K562 (cell line): ENCODE measurements around the gene MATK. TPM values are rescaled to one million over a fixed set of nuclear protein-coding genes. Genes with fewer than 3 reads are reported as not detected.

Experiments used
- ATAC-seq: fragments of 200-7000 bp; cut with Tn5 transposase; 3 replicates; pipeline ENCODE4 v1.9.1; 2020; ENCODE audit warnings: moderate library complexity
- BruUV-seq: library from RNA; stranded (reverse); fragments of 400-500 nt; replicated peaks from 2 replicates; lab custom pipeline; 2021; lab: Mats Ljungman, UMichigan
- CTCF ChIA-PET: fragments of 300-600 bp; formaldehyde crosslinking; extraction: SDS; loops from one replicate; lab custom pipeline; 2021; ENCODE audit warnings: low intra/inter-chr PET ratio; lab: Yijun Ruan, JAX
- POLR2A ChIA-PET: fragments of 300-600, 350-650 bp; sonication (Branson Sonifier 250); formaldehyde crosslinking; extraction: SDS; loops from one replicate; lab custom pipeline; 2021; ENCODE audit warnings: antibody characterized with exemption, inconsistent platforms; lab: Yijun Ruan, JAX
- DNase-seq, 4 experiments: peaks; one replicate each; pipeline versions ENCODE4 v3.0.0 to v3.0.0-alpha.2; 2011 to 2018; ENCODE audit warnings: low spot score in 3 of 4, mixed read lengths in 3 of 4; ENCODE audit errors: extremely low read depth in 1 of 4
- FAIRE-seq: peaks from 2 replicates; lab custom pipeline; 2011; peaks lifted over from hg19 to GRCh38; lab: Jason Lieb, UNC
- H2AFZ ChIP-seq: 2 replicates; pipeline ENCODE4 v1.6.0; 2011; ENCODE audit warnings: low read depth, low read length, control low read depth, inconsistent platforms
- H3K27ac ChIP-seq: fragments of 200-600 bp; 3 replicates; pipeline ENCODE4 v1.8.0; 2011; ENCODE audit warnings: low read depth, mild to moderate bottlenecking, control low read depth, inconsistent platforms, low read length, moderate library complexity, mixed read lengths; ENCODE audit errors: extremely low read depth
- H3K27me3 ChIP-seq, 2 experiments: fragments of 300-600 bp in 1 of 2; 2 replicates in 1 of 2; 3 replicates in 1 of 2; pipeline versions ENCODE4 v1.6.0 to v1.8.0; 2011; ENCODE audit warnings: inconsistent platforms in 2 of 2, low read length in 2 of 2, mild to moderate bottlenecking in 1 of 2, mixed read lengths in 1 of 2, moderate library complexity in 1 of 2; ENCODE audit not compliant: control insufficient read depth in 2 of 2, insufficient read depth in 2 of 2
- H3K36me3 ChIP-seq: fragments of 300-600 bp; 3 replicates; pipeline ENCODE4 v1.8.0; 2011; ENCODE audit warnings: mild to moderate bottlenecking, low read length, inconsistent platforms; ENCODE audit not compliant: control insufficient read depth, insufficient read depth
- H3K4me1 ChIP-seq, 2 experiments: fragments of 200-600 bp in 1 of 2; replicated peaks in 1 of 2; 2 replicates in 1 of 2; 3 replicates in 1 of 2; pipeline versions ENCODE4 v1.5.1 to v1.8.0; 2011; ENCODE audit warnings: inconsistent platforms in 2 of 2, low read length in 2 of 2, mild to moderate bottlenecking in 1 of 2, mixed read lengths in 1 of 2, moderate library complexity in 1 of 2; ENCODE audit not compliant: control insufficient read depth in 2 of 2, insufficient read depth in 2 of 2
- H3K4me2 ChIP-seq: 2 replicates; pipeline ENCODE4 v1.6.1; 2011; ENCODE audit warnings: low read length, control low read depth, inconsistent platforms, mixed read lengths; ENCODE audit not compliant: insufficient read depth
- H3K4me3 ChIP-seq: fragments of 200-600 bp; sonication (generic), shearing (Covaris generic); 2 replicates; pipeline ENCODE4 v1.5.1; 2016; ENCODE audit warnings: control low read depth, inconsistent platforms
- H3K79me2 ChIP-seq: fragments of 200-600 bp; 3 replicates; pipeline ENCODE4 v1.8.0; 2011; ENCODE audit warnings: low read length, inconsistent platforms; ENCODE audit not compliant: control insufficient read depth, insufficient read depth
- H3K9ac ChIP-seq, 2 experiments: 2 replicates each; pipeline versions ENCODE4 v1.6.0 to v1.6.1; 2011; ENCODE audit warnings: low read depth in 2 of 2, low read length in 2 of 2, control low read depth in 1 of 2, inconsistent platforms in 1 of 2, mild to moderate bottlenecking in 1 of 2, mixed read lengths in 1 of 2; ENCODE audit not compliant: insufficient read depth in 1 of 2
- H3K9me1 ChIP-seq: one replicate; pipeline ENCODE4 v1.6.0; 2011; ENCODE audit warnings: inconsistent platforms, mild to moderate bottlenecking, low read length, moderate library complexity; ENCODE audit not compliant: control insufficient read depth, insufficient read depth
- H3K9me3 ChIP-seq: replicated peaks from 2 replicates; pipeline ENCODE4 v1.5.1; 2011; ENCODE audit warnings: low read depth, low read length, inconsistent platforms; ENCODE audit not compliant: control insufficient read depth, insufficient read depth
- H4K20me1 ChIP-seq: replicated peaks from 2 replicates; pipeline ENCODE4 v1.6.1; 2011; ENCODE audit warnings: low read length, inconsistent platforms, mixed read lengths; ENCODE audit not compliant: control insufficient read depth, insufficient read depth
- BRCA1 ChIP-seq, 2 experiments: fragments of 450-650 bp in 1 of 2; sonication (generic) in 1 of 2; formaldehyde crosslinking in 1 of 2; IDR thresholded peaks; 2 replicates each; pipeline versions ENCODE4 v1.5.0 to v1.6.1; 2017 to 2020; ENCODE audit warnings: mild to moderate bottlenecking in 1 of 2, missing genetic modification reagents in 1 of 2
- CBX1 ChIP-seq: sonication (generic); IDR thresholded peaks from 2 replicates; pipeline ENCODE4 v1.6.1; 2016; ENCODE audit warnings: antibody characterized with exemption, low read depth, mild to moderate bottlenecking
- EP300 ChIP-seq: IDR thresholded peaks from 2 replicates; pipeline ENCODE4 v1.6.1; 2012; ENCODE audit warnings: low read length, improper control_type of control experiment
- JUN ChIP-seq, 2 experiments: sonication (generic) in 1 of 2; formaldehyde crosslinking in 1 of 2; IDR thresholded peaks; 2 replicates each; pipeline versions ENCODE4 v1.6.1 to v1.8.0; 2012 to 2022; ENCODE audit warnings: borderline replicate concordance in 2 of 2, mild to moderate bottlenecking in 2 of 2, improper control_type of control experiment in 1 of 2, low read depth in 1 of 2, low read length in 1 of 2, missing genetic modification reagents in 1 of 2
- PTBP1 ChIP-seq: fragments of 200-400 bp; formaldehyde crosslinking; IDR thresholded peaks from 2 replicates; pipeline ENCODE4 v1.6.1; 2017; ENCODE audit warnings: low read depth, low read length
- RAD51 ChIP-seq: fragments of 450-650 bp; IDR thresholded peaks from 2 replicates; pipeline ENCODE4 v1.7.1; 2016; ENCODE audit warnings: low read depth, mild to moderate bottlenecking, borderline replicate concordance
- RBFOX2 ChIP-seq: fragments of 200-400 bp; formaldehyde crosslinking; IDR thresholded peaks from 2 replicates; pipeline ENCODE4 v1.6.1; 2017; ENCODE audit warnings: low read depth, mild to moderate bottlenecking, low read length, moderate library complexity
- RCOR1 ChIP-seq, 2 experiments: IDR thresholded peaks; 2 replicates each; pipeline ENCODE4 v1.6.1; 2012; ENCODE audit warnings: low read depth in 2 of 2, low read length in 2 of 2, borderline replicate concordance in 1 of 2, improper control_type of control experiment in 1 of 2
- SMC3 ChIP-seq: conservative IDR thresholded peaks from 2 replicates; pipeline ENCODE4 v1.6.1; 2011; ENCODE audit warnings: low read depth, low read length, improper control_type of control experiment; ENCODE audit not compliant: insufficient read depth
- XRCC4 ChIP-seq: IDR thresholded peaks from one replicate; pipeline ENCODE4 v1.6.1; 2011; ENCODE audit not compliant: insufficient read depth, insufficient read length; ENCODE audit errors: extremely low read depth
- ZNF143 ChIP-seq: sonication (generic); formaldehyde crosslinking; IDR thresholded peaks from 2 replicates; pipeline ENCODE4 v1.9.0; 2022; ENCODE audit warnings: mild to moderate bottlenecking, missing genetic modification reagents
- ZNF253 ChIP-seq: fragments of 250-450 bp; sonication (Bioruptor Pico); conservative IDR thresholded peaks from 2 replicates; pipeline ENCODE4 v1.6.1; 2021; ENCODE audit warnings: mild to moderate bottlenecking
- ZNF354B ChIP-seq: fragments of 250-450 bp; sonication (Bioruptor Pico); IDR thresholded peaks from 2 replicates; pipeline ENCODE4 v1.4.0; 2020
- ZNF76 ChIP-seq: fragments of 250-450 bp; sonication (Bioruptor Pico); IDR thresholded peaks from 2 replicates; pipeline ENCODE4 v1.4.0; 2020; ENCODE audit warnings: mild to moderate bottlenecking, moderate library complexity, borderline replicate concordance
- ZNF780A ChIP-seq: fragments of 250-450 bp; sonication (Bioruptor Pico); IDR thresholded peaks from 2 replicates; pipeline ENCODE4 v1.5.0; 2021; ENCODE audit warnings: mild to moderate bottlenecking
- WGBS: fragments of 100-300 bp; shearing (Covaris generic); methylation state at CpG from one replicate; pipeline ENCODE4 v1.1.6; 2016; ENCODE audit warnings: low coverage, mixed read lengths; ENCODE audit not compliant: insufficient coverage; ENCODE audit errors: missing lambda C conversion rate; 5-methylcytosine and 5-hydroxymethylcytosine counted together
- in situ Hi-C: fragments of 300-500 bp; cut with MboI; formaldehyde crosslinking; loops from 4 replicates; pipeline ENCODE4 v1.15.0; 2018; ENCODE audit warnings: inconsistent platforms, mixed read lengths
- intact Hi-C: fragments of 100-400 bp; cut with micrococcal nuclease; formaldehyde crosslinking; loops from 2 replicates; pipeline ENCODE4 v1.14.2; 2022
- polyA plus RNA-seq, 8 experiments: library from polyadenylated mRNA; depleted of rRNA in 4 of 8; stranded (reverse) in 5 of 8; unstranded in 3 of 8; fragments of >200 nt; fragmentation: Nextera tagmentation in 2 of 8; fragmentation: Illumina TruSeq in 1 of 8; extraction: Ambion mirVana in 2 of 8; extraction: Trizol in 1 of 8; gene quantifications; 2 replicates each; pipeline versions ENCODE4 v1.2.1 to v1.2.3, GENCODE V29; 2011 to 2014; ENCODE audit warnings: inconsistent platforms in 1 of 8, missing spikeins in 1 of 8
- total RNA-seq, 7 experiments: library from RNA; depleted of rRNA in 6 of 7; stranded (reverse); fragments of >200 nt in 6 of 7; fragmentation: Illumina TruSeq in 2 of 7; extraction: Trizol in 2 of 7; gene quantifications; 2 replicates each; pipeline versions ENCODE4 v1.2.1 to v1.2.3, GENCODE V29; 2011 to 2021; ENCODE audit warnings: low replicate concordance in 1 of 7
- TF ChIP-seq, protein P1 (sequence below), 2 experiments: fragments of 450-650 bp; IDR thresholded peaks; 2 replicates each; pipeline ENCODE4 v1.6.1; 2018; ENCODE audit warnings: mild to moderate bottlenecking in 2 of 2, low read depth in 1 of 2; ENCODE audit not compliant: partially characterized antibody in 2 of 2
- TF ChIP-seq, protein P2 (sequence below): sonication (generic); formaldehyde crosslinking; IDR thresholded peaks from 2 replicates; pipeline ENCODE4 v1.9.0; 2022; ENCODE audit warnings: mild to moderate bottlenecking, missing genetic modification reagents

Gene MATK
- total and polyA plus RNA-seq, 9 of the 15 experiments (the other 6 are each of a cell fraction or from before 2014, with no cell fraction given) = 0.08 to 41.5 (median 21.4) TPM

DNA sequence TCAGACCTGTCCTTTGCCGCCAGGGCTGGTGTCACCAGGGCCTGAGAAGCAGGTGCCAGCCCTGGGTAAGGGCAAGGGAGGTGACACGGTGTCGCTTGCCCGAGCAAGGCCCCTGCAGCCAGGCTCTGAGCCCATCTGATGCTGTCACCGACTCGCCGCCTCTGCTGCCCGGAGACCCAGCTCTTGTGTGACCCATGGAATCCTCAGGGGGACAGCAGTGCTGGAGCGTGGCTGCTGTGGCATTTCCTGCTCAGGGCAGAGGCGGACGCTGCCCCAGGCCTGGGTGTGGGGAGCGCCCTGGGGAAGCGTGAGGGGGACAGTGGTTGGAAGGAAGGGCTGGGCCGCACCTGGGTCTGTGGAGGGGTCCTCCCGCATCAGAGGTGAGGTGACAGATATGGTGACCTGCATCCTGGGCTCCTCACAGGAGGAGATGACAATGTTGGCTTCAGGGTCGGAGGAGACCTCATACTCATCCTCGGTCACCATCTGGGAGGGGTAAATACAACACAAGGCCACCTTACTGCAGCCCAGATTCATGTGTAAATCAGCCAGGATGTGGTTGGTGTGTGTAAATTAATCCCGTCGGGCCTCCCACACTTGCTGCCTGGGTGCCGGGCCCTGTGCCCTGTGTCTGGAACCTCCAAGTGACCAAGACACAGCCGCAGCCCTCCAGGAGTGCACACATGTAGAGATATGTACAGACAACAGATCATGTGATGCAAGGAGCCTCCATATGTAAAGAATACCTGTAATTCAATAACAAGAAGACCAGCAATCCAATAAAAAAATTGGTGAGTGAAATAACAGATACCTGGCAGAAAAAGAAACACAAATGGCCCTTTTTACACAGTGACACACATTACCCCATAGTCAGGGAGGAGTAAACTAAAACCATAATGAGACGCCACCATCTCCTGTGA, 27.6 kb upstream of the MATK start:
- Histone ChIP-seq H3K79me2 (no peaks in the 10 kb centered on the region), H3K27me3 (no peaks in the 10 kb centered on the region; a peak in 1 of 5 replicates), H3K9me3 (no peaks in the 10 kb centered on the region), H3K4me1 (peaks cover 0 to 50% of the 10 kb centered on the region in 2 experiments), H3K9me1 (no peaks in the 10 kb centered on the region), H3K9ac (0 out of 4 replicates have a peak overlapping the region, but pooled peaks of 1 of the 2 experiments have one; percentile 19), H3K4me3 (no peak overlapping the region), H3K27ac (no peak overlapping the region), H3K36me3 (no peaks in the 10 kb centered on the region), H2AFZ (no peak overlapping the region), H4K20me1 (no peaks in the 10 kb centered on the region), H3K4me2 (no peak overlapping the region)
- intact Hi-C loops (no loop called here), in situ Hi-C loops (no loop called here)
- ATAC-seq (no peak), FAIRE-seq (no peak), DNase-seq (no peak)
- CTCF ChIA-PET = no interaction called here
- POLR2A ChIA-PET = interaction anchor here (0.9 to 1.6 kb wide), 3 partner anchors 8 to 52 kb away, joined by 3 to 4 read pairs (median 3); partner anchors contain the start of genes APBA3 and MRPL54
- WGBS = 87% methylated on average over 20 of the region's 22 CpGs
- BruUV-seq = no TSS peak
- peak; percentile 32; the same call in 1 of the 2 replicates for TF ChIP-seq RBFOX2
- no peak for TF ChIP-seq EP300
- TF ChIP-seq, protein P1, sequence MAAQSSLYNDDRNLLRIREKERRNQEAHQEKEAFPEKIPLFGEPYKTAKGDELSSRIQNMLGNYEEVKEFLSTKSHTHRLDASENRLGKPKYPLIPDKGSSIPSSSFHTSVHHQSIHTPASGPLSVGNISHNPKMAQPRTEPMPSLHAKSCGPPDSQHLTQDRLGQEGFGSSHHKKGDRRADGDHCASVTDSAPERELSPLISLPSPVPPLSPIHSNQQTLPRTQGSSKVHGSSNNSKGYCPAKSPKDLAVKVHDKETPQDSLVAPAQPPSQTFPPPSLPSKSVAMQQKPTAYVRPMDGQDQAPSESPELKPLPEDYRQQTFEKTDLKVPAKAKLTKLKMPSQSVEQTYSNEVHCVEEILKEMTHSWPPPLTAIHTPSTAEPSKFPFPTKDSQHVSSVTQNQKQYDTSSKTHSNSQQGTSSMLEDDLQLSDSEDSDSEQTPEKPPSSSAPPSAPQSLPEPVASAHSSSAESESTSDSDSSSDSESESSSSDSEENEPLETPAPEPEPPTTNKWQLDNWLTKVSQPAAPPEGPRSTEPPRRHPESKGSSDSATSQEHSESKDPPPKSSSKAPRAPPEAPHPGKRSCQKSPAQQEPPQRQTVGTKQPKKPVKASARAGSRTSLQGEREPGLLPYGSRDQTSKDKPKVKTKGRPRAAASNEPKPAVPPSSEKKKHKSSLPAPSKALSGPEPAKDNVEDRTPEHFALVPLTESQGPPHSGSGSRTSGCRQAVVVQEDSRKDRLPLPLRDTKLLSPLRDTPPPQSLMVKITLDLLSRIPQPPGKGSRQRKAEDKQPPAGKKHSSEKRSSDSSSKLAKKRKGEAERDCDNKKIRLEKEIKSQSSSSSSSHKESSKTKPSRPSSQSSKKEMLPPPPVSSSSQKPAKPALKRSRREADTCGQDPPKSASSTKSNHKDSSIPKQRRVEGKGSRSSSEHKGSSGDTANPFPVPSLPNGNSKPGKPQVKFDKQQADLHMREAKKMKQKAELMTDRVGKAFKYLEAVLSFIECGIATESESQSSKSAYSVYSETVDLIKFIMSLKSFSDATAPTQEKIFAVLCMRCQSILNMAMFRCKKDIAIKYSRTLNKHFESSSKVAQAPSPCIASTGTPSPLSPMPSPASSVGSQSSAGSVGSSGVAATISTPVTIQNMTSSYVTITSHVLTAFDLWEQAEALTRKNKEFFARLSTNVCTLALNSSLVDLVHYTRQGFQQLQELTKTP (IDR thresholded peaks at IDR 0.05; ENCODE audit: low read depth in 1 of 2, partially characterized antibody in 2 of 2) = no peak
- TF ChIP-seq PTBP1 = no peak
- no peak for TF ChIP-seq RAD51
- TF ChIP-seq, protein P2, sequence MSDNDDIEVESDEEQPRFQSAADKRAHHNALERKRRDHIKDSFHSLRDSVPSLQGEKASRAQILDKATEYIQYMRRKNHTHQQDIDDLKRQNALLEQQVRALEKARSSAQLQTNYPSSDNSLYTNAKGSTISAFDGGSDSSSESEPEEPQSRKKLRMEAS = no peak
- no peak for TF ChIP-seq SMC3
- TF ChIP-seq ZNF253 = no peak
- TF ChIP-seq ZNF780A = no peak
- TF ChIP-seq JUN (IDR thresholded peaks at IDR 0.05; ENCODE audit: borderline replicate concordance, low read depth, low read length) = no peak
- no peak for TF ChIP-seq JUN (CRISPR knock-in tag; IDR thresholded peaks at IDR 0.05; ENCODE audit: borderline replicate concordance)
- TF ChIP-seq ZNF143 = no peak
- TF ChIP-seq RCOR1 (IDR thresholded peaks at IDR 0.05; ENCODE audit: borderline replicate concordance in 1 of 2, low read depth in 2 of 2, low read length in 2 of 2) = peak in 1 of 2 experiments; percentile 54; a peak in 1 of 4 replicates
- no peak for TF ChIP-seq XRCC4
- TF ChIP-seq ZNF354B (CRISPR knock-in tag) = no peak
- 0 out of 2 replicates have a peak, but pooled peaks have one; percentile 36 for TF ChIP-seq CBX1
- no peak for TF ChIP-seq BRCA1 (IDR thresholded peaks at IDR 0.05)
- no peak for TF ChIP-seq BRCA1 (CRISPR knock-in tag; IDR thresholded peaks at IDR 0.05)
- no peak for TF ChIP-seq ZNF76
